ENCODE measurements around the gene SNX30. TPM values are rescaled to one million over a fixed set of nuclear protein-coding genes. Genes with fewer than 3 reads are reported as not detected.
A peak's percentile ranks its signal among the peaks of the same experiment; 100 is the strongest.
"Not testable (repeated sequence)": the region's sequence is repeated elsewhere in the genome, so short reads cannot be mapped to it uniquely, and the experiment has no call there.

SNX30 gene
- polyA plus RNA-seq, 1 donor: 22.4 TPM

GRCh38 chr9:112720113-112720780 is 30.3 kb upstream of the SNX30 start:
- DNase-seq: peak in 1 of 2 donors; percentile 58
- Histone ChIP-seq H3K27me3 (ENCODE audit: control insufficient read depth, insufficient read depth, low read length) (no peaks in the 10 kb centered on the region), H3K36me3 (ENCODE audit: control insufficient read depth, insufficient read depth, low read length) (no peaks in the 10 kb centered on the region), H3K9me3 (ENCODE audit: control insufficient read depth, low read depth, low read length) (no peaks in the 10 kb centered on the region), H3K27ac (ENCODE audit: low read length) (peak overlapping the region; percentile 74), H3K4me3 (ENCODE audit: low read length) (no peak overlapping the region), H3K4me1 (ENCODE audit: control insufficient read depth, insufficient read depth, low read length) (peaks cover 8% of the 10 kb centered on the region)
- WGBS (ENCODE audit: insufficient coverage, low lambda C conversion rate): no CpG with 5 or more reads among the region's 4 CpGs

GRCh38 chr9:112722749-112723148 is 27.8 kb upstream of the SNX30 start:
- not testable (repeated sequence) for H3K27ac ChIP-seq (ENCODE audit: low read length); H3K27me3 ChIP-seq (ENCODE audit: control insufficient read depth, insufficient read depth, low read length); DNase-seq; H3K9me3 ChIP-seq (ENCODE audit: control insufficient read depth, low read depth, low read length); H3K36me3 ChIP-seq (ENCODE audit: control insufficient read depth, insufficient read depth, low read length); H3K4me3 ChIP-seq (ENCODE audit: low read length)
- H3K4me1 ChIP-seq (ENCODE audit: control insufficient read depth, insufficient read depth, low read length): peaks cover 13% of the 10 kb centered on the region
- WGBS (ENCODE audit: insufficient coverage, low lambda C conversion rate): 94% methylated on average over 2 of the region's 3 CpGs

- WGBS (ENCODE audit: insufficient coverage, low lambda C conversion rate): no CpG with 5 or more reads among the region's 3 CpGs
- Histone ChIP-seq H3K36me3 (ENCODE audit: control insufficient read depth, insufficient read depth, low read length) (no peaks in the 10 kb centered on the region), H3K4me3 (ENCODE audit: low read length) (no peak overlapping the region), H3K9me3 (ENCODE audit: control insufficient read depth, low read depth, low read length) (no peaks in the 10 kb centered on the region), H3K27ac (ENCODE audit: low read length) (no peak overlapping the region), H3K27me3 (ENCODE audit: control insufficient read depth, insufficient read depth, low read length) (no peaks in the 10 kb centered on the region), H3K4me1 (ENCODE audit: control insufficient read depth, insufficient read depth, low read length) (peaks cover 8% of the 10 kb centered on the region)
- peak in 1 of 2 donors; percentile 27 for DNase-seq
These were observed 24.6 kb upstream of the SNX30 start for GRCh38 chr9:112725961-112726360.

DNA sequence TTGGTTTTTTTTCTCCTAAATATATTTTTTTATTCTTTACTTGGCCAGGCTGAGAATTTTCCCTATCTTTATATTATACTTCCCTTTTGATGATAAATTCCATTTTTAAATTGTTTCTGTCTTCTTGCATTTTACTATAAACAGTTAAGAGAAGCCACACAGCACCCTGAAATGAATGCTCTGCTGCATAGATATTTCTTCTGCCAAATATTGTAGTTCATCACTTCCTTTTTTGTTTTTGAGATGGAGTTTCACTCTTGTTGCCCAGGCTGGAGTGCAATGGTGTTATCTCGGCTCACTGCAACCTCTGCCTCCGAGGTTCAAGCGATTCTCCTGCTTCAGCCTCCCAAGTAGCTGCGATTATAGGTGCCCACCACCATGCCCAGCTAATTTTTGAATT is 24.1 kb upstream of the SNX30 start:
- peaks cover 13% of the 10 kb centered on the region for H3K4me1 ChIP-seq (ENCODE audit: control insufficient read depth, insufficient read depth, low read length)
- no peak overlapping the region for H3K27ac ChIP-seq (ENCODE audit: low read length)
- H3K9me3 ChIP-seq (ENCODE audit: control insufficient read depth, low read depth, low read length): no peaks in the 10 kb centered on the region
- no peaks in the 10 kb centered on the region for H3K27me3 ChIP-seq (ENCODE audit: control insufficient read depth, insufficient read depth, low read length)
- no CpG with 5 or more reads among the region's 4 CpGs for WGBS (ENCODE audit: insufficient coverage, low lambda C conversion rate)
- H3K36me3 ChIP-seq (ENCODE audit: control insufficient read depth, insufficient read depth, low read length): no peaks in the 10 kb centered on the region
- DNase-seq: no peak
- H3K4me3 ChIP-seq (ENCODE audit: low read length): no peak overlapping the region

GRCh38 chr9:112728401-112728800 is 22.2 kb upstream of the SNX30 start:
- H3K4me1 ChIP-seq (ENCODE audit: control insufficient read depth, insufficient read depth, low read length): peaks cover 25% of the 10 kb centered on the region
- H3K27ac ChIP-seq (ENCODE audit: low read length): no peak overlapping the region
- H3K4me3 ChIP-seq (ENCODE audit: low read length): no peak overlapping the region
- H3K36me3 ChIP-seq (ENCODE audit: control insufficient read depth, insufficient read depth, low read length): no peaks in the 10 kb centered on the region
- no CpG with 5 or more reads among the region's 2 CpGs for WGBS (ENCODE audit: insufficient coverage, low lambda C conversion rate)
- H3K9me3 ChIP-seq (ENCODE audit: control insufficient read depth, low read depth, low read length): no peaks in the 10 kb centered on the region
- DNase-seq: no peak
- H3K27me3 ChIP-seq (ENCODE audit: control insufficient read depth, insufficient read depth, low read length): no peaks in the 10 kb centered on the region

- Histone ChIP-seq H3K27me3 (ENCODE audit: control insufficient read depth, insufficient read depth, low read length) (no peaks in the 10 kb centered on the region), H3K9me3 (ENCODE audit: control insufficient read depth, low read depth, low read length) (no peaks in the 10 kb centered on the region), H3K4me3 (ENCODE audit: low read length) (no peak overlapping the region), H3K36me3 (ENCODE audit: control insufficient read depth, insufficient read depth, low read length) (no peaks in the 10 kb centered on the region), H3K27ac (ENCODE audit: low read length) (peak overlapping the region; percentile 69), H3K4me1 (ENCODE audit: control insufficient read depth, insufficient read depth, low read length) (peaks cover 29% of the 10 kb centered on the region)
- DNase-seq: peak; percentile 79 to 87
- WGBS (ENCODE audit: insufficient coverage, low lambda C conversion rate): no CpG with 5 or more reads among the region's 7 CpGs
These were observed 18.6 kb upstream of the SNX30 start for GRCh38 chr9:112731971-112732370.

- Histone ChIP-seq H3K4me1 (ENCODE audit: control insufficient read depth, insufficient read depth, low read length) (peaks cover 46% of the 10 kb centered on the region), H3K9me3 (ENCODE audit: control insufficient read depth, low read depth, low read length) (peaks cover 1% of the 10 kb centered on the region), H3K27ac (ENCODE audit: low read length) (no peak overlapping the region), H3K27me3 (ENCODE audit: control insufficient read depth, insufficient read depth, low read length) (no peaks in the 10 kb centered on the region), H3K4me3 (ENCODE audit: low read length) (no peak overlapping the region), H3K36me3 (ENCODE audit: control insufficient read depth, insufficient read depth, low read length) (no peaks in the 10 kb centered on the region)
- peak in 1 of 2 donors; percentile 20 for DNase-seq
- 27% methylated on average over 2 of the region's 2 CpGs for WGBS (ENCODE audit: insufficient coverage, low lambda C conversion rate)
These were observed 15.7 kb upstream of the SNX30 start for GRCh38 chr9:112734892-112735291.

DNA sequence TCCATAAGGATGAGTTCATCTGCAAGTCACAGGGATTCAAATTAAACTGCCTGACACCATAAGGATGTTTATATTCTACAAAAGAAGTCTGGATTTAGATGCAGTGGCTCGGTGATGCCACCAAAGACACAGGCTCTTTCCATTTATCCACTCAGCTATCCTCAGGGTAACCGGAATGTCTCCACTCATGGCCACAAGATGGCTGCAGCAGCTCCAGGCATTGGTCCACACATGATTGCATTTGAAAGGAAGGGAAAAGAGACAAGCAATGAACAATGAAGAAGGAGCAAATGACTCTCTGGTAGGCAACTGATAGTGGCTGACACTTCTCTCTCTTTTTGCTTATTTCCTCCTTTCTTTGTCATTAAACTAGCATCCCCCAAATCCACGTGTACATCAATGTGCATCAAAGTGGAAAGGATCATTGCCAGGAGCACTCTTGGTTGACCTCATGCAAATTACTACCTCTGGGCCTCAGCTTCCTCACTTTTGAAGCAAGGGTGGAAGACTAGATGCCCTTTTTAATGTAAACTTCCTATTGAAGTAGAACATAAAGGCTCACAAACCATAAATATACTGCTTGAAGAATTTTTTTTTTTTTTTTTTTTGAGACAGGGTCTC is 7.2 kb upstream of the SNX30 start:
- H3K27me3 ChIP-seq (ENCODE audit: control insufficient read depth, insufficient read depth, low read length): no peaks in the 10 kb centered on the region
- WGBS (ENCODE audit: insufficient coverage, low lambda C conversion rate): 80% methylated on average over 1 of the region's 3 CpGs
- H3K4me3 ChIP-seq (ENCODE audit: low read length): no peak overlapping the region
- H3K36me3 ChIP-seq (ENCODE audit: control insufficient read depth, insufficient read depth, low read length): no peaks in the 10 kb centered on the region
- DNase-seq: no peak
- peaks cover 4% of the 10 kb centered on the region for H3K9me3 ChIP-seq (ENCODE audit: control insufficient read depth, low read depth, low read length)
- no peak overlapping the region for H3K27ac ChIP-seq (ENCODE audit: low read length)
- H3K4me1 ChIP-seq (ENCODE audit: control insufficient read depth, insufficient read depth, low read length): peaks cover 12% of the 10 kb centered on the region

GRCh38 chr9:112744177-112744576 is 6.4 kb upstream of the SNX30 start:
- Histone ChIP-seq H3K4me3 (ENCODE audit: low read length) (no peak overlapping the region), H3K27ac (ENCODE audit: low read length) (no peak overlapping the region), H3K4me1 (ENCODE audit: control insufficient read depth, insufficient read depth, low read length) (peaks cover 4% of the 10 kb centered on the region), H3K27me3 (ENCODE audit: control insufficient read depth, insufficient read depth, low read length) (no peaks in the 10 kb centered on the region), H3K36me3 (ENCODE audit: control insufficient read depth, insufficient read depth, low read length) (no peaks in the 10 kb centered on the region), H3K9me3 (ENCODE audit: control insufficient read depth, low read depth, low read length) (peaks cover 4% of the 10 kb centered on the region)
- no peak for DNase-seq
- 100% methylated on average over 2 of the region's 4 CpGs for WGBS (ENCODE audit: insufficient coverage, low lambda C conversion rate)

DNA sequence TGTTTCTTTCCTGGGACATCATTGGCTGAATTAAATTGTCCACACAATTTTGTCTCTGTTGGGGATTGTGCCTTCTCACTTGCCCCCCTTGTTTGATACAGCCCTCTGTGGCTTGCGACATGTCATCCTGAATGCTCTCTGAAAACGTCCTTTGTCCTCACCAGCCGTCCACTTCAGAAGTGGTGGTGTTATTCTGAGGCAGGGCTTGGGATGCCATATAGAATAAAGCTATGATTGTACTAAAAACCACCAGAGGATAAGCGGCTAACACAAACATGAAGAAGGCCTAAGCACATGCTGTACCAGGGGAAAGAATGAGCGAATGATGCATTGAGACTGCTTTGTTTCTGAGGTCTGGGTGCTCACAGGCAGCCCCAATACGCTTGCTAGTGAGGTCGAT is 3.5 kb upstream of the SNX30 start:
- no peaks in the 10 kb centered on the region for H3K27me3 ChIP-seq (ENCODE audit: control insufficient read depth, insufficient read depth, low read length)
- no peaks in the 10 kb centered on the region for H3K9me3 ChIP-seq (ENCODE audit: control insufficient read depth, low read depth, low read length)
- H3K36me3 ChIP-seq (ENCODE audit: control insufficient read depth, insufficient read depth, low read length): no peaks in the 10 kb centered on the region
- 80% methylated on average over 1 of the region's 7 CpGs for WGBS (ENCODE audit: insufficient coverage, low lambda C conversion rate)
- H3K4me1 ChIP-seq (ENCODE audit: control insufficient read depth, insufficient read depth, low read length): peaks cover 11% of the 10 kb centered on the region
- no peak for DNase-seq
- no peak overlapping the region for H3K4me3 ChIP-seq (ENCODE audit: low read length)
- H3K27ac ChIP-seq (ENCODE audit: low read length): no peak overlapping the region

DNA sequence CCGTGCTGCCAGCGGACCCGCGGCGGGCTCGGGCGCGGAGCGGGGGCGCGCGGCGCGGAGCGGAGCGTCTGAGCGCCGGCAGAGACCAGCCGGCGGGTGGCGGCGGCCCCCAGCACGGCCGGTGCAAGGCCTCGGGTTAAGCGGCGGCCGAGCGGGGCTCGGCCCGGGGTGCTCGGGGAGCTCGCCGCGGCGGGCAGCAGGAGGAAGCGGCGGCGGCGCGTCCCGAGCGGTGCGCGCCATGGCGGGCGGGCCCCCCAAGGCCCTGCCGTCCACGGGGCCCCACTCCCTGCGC is 150 bp downstream of the SNX30 start:
- Histone ChIP-seq H3K27ac (ENCODE audit: low read length) (peak overlapping the region; percentile 83), H3K27me3 (ENCODE audit: control insufficient read depth, insufficient read depth, low read length) (no peaks in the 10 kb centered on the region), H3K4me1 (ENCODE audit: control insufficient read depth, insufficient read depth, low read length) (peaks cover 38% of the 10 kb centered on the region), H3K9me3 (ENCODE audit: control insufficient read depth, low read depth, low read length) (no peaks in the 10 kb centered on the region), H3K36me3 (ENCODE audit: control insufficient read depth, insufficient read depth, low read length) (peaks cover 3% of the 10 kb centered on the region), H3K4me3 (ENCODE audit: low read length) (peak overlapping the region; percentile 94)
- no CpG with 5 or more reads among the region's 50 CpGs for WGBS (ENCODE audit: insufficient coverage, low lambda C conversion rate)
- DNase-seq: no peak

Measured in large intestine (tissue), 3 donors.